ENCODE results near the gene MAPK4. TPM values are rescaled to one million over a fixed set of nuclear protein-coding genes. Genes with fewer than 3 reads are reported as not detected.

MAPK4 gene
- total RNA-seq, 1 experiment from 2014 or later: 0.21 TPM

- Mint-ChIP-seq H3K27ac (ENCODE audit: low read depth, unreplicated experiment) (no peak overlapping the region), H3K27me3 (ENCODE audit: insufficient read depth, unreplicated experiment) (no peaks in the 10 kb centered on the region), H3K4me3 (ENCODE audit: unreplicated experiment) (no peak overlapping the region), H3K4me1 (ENCODE audit: insufficient read depth, unreplicated experiment) (peaks cover 5% of the 10 kb centered on the region), H3K9me3 (ENCODE audit: unreplicated experiment) (no peaks in the 10 kb centered on the region), H3K36me3 (ENCODE audit: insufficient read depth, unreplicated experiment) (no peaks in the 10 kb centered on the region)
- ChIA-PET POLR2A (interaction anchor here (0.7 kb wide), 1 partner anchor 70 kb away, joined by 3 read pairs; no protein-coding TSS in a partner anchor), CTCF (interaction anchor here (0.6 to 1.5 kb wide), 4 partner anchors 13 to 204 kb away, joined by 3 to 6 read pairs (median 4); no protein-coding TSS in a partner anchor)
- intact Hi-C loops (cut with micrococcal nuclease): no loop called here
- TF ChIP-seq CTCF (IDR thresholded peaks at IDR 0.05; ENCODE audit: unreplicated experiment): no peak
- BruUV-seq (replicated peaks): no TSS peak
- peak; percentile 80 for DNase-seq (ENCODE audit: unreplicated experiment)
Measured at GRCh38 chr18:50659091-50660003, 99.5 kb downstream of the MAPK4 start.

- CTCF ChIA-PET: interaction anchor here (0.7 to 1.5 kb wide), 3 partner anchors 11 to 174 kb away, joined by 3 to 6 read pairs (median 4); no protein-coding TSS in a partner anchor
- POLR2A ChIA-PET: no interaction called here
- Mint-ChIP-seq H3K4me3 (ENCODE audit: unreplicated experiment) (no peak overlapping the region), H3K27me3 (ENCODE audit: insufficient read depth, unreplicated experiment) (peaks cover 10% of the 10 kb centered on the region), H3K27ac (ENCODE audit: low read depth, unreplicated experiment) (no peak overlapping the region), H3K36me3 (ENCODE audit: insufficient read depth, unreplicated experiment) (no peaks in the 10 kb centered on the region), H3K4me1 (ENCODE audit: insufficient read depth, unreplicated experiment) (peaks cover 5% of the 10 kb centered on the region), H3K9me3 (ENCODE audit: unreplicated experiment) (no peaks in the 10 kb centered on the region)
- TF ChIP-seq CTCF (IDR thresholded peaks at IDR 0.05; ENCODE audit: unreplicated experiment): no peak
- DNase-seq (ENCODE audit: unreplicated experiment): no peak
- intact Hi-C loops (cut with micrococcal nuclease): no loop called here
- BruUV-seq (replicated peaks): no TSS peak
Measured at GRCh38 chr18:50661013-50661412, 101.1 kb downstream of the MAPK4 start.

- DNase-seq (ENCODE audit: unreplicated experiment): peak; percentile 53
- H3K4me3 Mint-ChIP-seq (ENCODE audit: unreplicated experiment): no peak overlapping the region
- H3K27me3 Mint-ChIP-seq (ENCODE audit: insufficient read depth, unreplicated experiment): peaks cover 21% of the 10 kb centered on the region
- H3K4me1 Mint-ChIP-seq (ENCODE audit: insufficient read depth, unreplicated experiment): peaks cover 5% of the 10 kb centered on the region
- no peaks in the 10 kb centered on the region for H3K36me3 Mint-ChIP-seq (ENCODE audit: insufficient read depth, unreplicated experiment)
- BruUV-seq (replicated peaks): no TSS peak
- no peak overlapping the region for H3K27ac Mint-ChIP-seq (ENCODE audit: low read depth, unreplicated experiment)
- ChIA-PET CTCF (interaction anchor here (0.6 to 1.3 kb wide), 4 partner anchors 10 to 127 kb away, joined by 3 to 4 read pairs (median 4); no protein-coding TSS in a partner anchor), POLR2A (no interaction called here)
- intact Hi-C loops (cut with micrococcal nuclease): no loop called here
- TF ChIP-seq CTCF (IDR thresholded peaks at IDR 0.05; ENCODE audit: unreplicated experiment): peak; percentile 56
- H3K9me3 Mint-ChIP-seq (ENCODE audit: unreplicated experiment): no peaks in the 10 kb centered on the region
Measured at GRCh38 chr18:50662177-50662576, 102.3 kb downstream of the MAPK4 start.

GRCh38 chr18:50662775-50663383 is 103.0 kb downstream of the MAPK4 start:
- no peak for DNase-seq (ENCODE audit: unreplicated experiment)
- no TSS peak for BruUV-seq (replicated peaks)
- no peaks in the 10 kb centered on the region for H3K9me3 Mint-ChIP-seq (ENCODE audit: unreplicated experiment)
- intact Hi-C loops (cut with micrococcal nuclease): no loop called here
- peaks cover 28% of the 10 kb centered on the region for H3K27me3 Mint-ChIP-seq (ENCODE audit: insufficient read depth, unreplicated experiment)
- no peak for TF ChIP-seq CTCF (IDR thresholded peaks at IDR 0.05; ENCODE audit: unreplicated experiment)
- no peaks in the 10 kb centered on the region for H3K36me3 Mint-ChIP-seq (ENCODE audit: insufficient read depth, unreplicated experiment)
- no peak overlapping the region for H3K27ac Mint-ChIP-seq (ENCODE audit: low read depth, unreplicated experiment)
- peaks cover 5% of the 10 kb centered on the region for H3K4me1 Mint-ChIP-seq (ENCODE audit: insufficient read depth, unreplicated experiment)
- ChIA-PET POLR2A (no interaction called here), CTCF (interaction anchor here (0.6 to 1.3 kb wide), 6 partner anchors 9 to 155 kb away, joined by 3 to 4 read pairs (median 4); no protein-coding TSS in a partner anchor)
- no peak overlapping the region for H3K4me3 Mint-ChIP-seq (ENCODE audit: unreplicated experiment)
